HepG2 (cell line): ENCODE data around the gene AMBRA1. TPM values are rescaled to one million over a fixed set of nuclear protein-coding genes. Genes with fewer than 3 reads are reported as not detected.
A peak's percentile ranks its signal among the peaks of the same experiment; 100 is the strongest.

Experiments
- CHCHD3 ChIP-seq: sonication (generic); formaldehyde crosslinking; IDR thresholded peaks from 2 replicates; pipeline ENCODE4 v1.8.0; 2022; ENCODE audit warnings: mild to moderate bottlenecking, missing genetic modification reagents, moderate library complexity
- EEA1 ChIP-seq: sonication (generic); formaldehyde crosslinking; IDR thresholded peaks from 2 replicates; pipeline ENCODE4 v1.5.1; 2020; ENCODE audit warnings: mild to moderate bottlenecking, missing genetic modification reagents, borderline replicate concordance
- MYC ChIP-seq: sonication (generic); formaldehyde crosslinking; IDR thresholded peaks from 2 replicates; pipeline ENCODE4 v1.9.0; 2021; ENCODE audit warnings: missing genetic modification reagents, borderline replicate concordance
- RAD21 ChIP-seq: fragments of 450-650 bp; formaldehyde crosslinking; IDR thresholded peaks from 2 replicates; pipeline ENCODE4 v1.5.0; 2020; ENCODE audit warnings: mild to moderate bottlenecking
- ZNF232 ChIP-seq: sonication (generic); formaldehyde crosslinking; IDR thresholded peaks from 2 replicates; pipeline ENCODE4 v1.4.0; 2020; ENCODE audit warnings: missing genetic modification reagents, borderline replicate concordance
- ZNF446 ChIP-seq: sonication (generic); formaldehyde crosslinking; IDR thresholded peaks from 2 replicates; pipeline ENCODE4 v1.5.0; 2020; ENCODE audit warnings: mild to moderate bottlenecking, missing genetic modification reagents
- ZNF589 ChIP-seq: sonication (generic); formaldehyde crosslinking; conservative IDR thresholded peaks from 2 replicates; pipeline ENCODE4 v1.8.0; 2022; ENCODE audit warnings: mild to moderate bottlenecking, moderate library complexity, missing genetic modification reagents
- ZNF670 ChIP-seq: sonication (generic); formaldehyde crosslinking; IDR thresholded peaks from 2 replicates; pipeline ENCODE4 v1.8.0; 2022; ENCODE audit warnings: mild to moderate bottlenecking, missing genetic modification reagents, borderline replicate concordance
- ZNF7 ChIP-seq: IDR thresholded peaks from 2 replicates; pipeline ENCODE4 v1.6.1; 2016; ENCODE audit warnings: missing biosample characterization, missing genetic modification reagents
- ZSCAN12 ChIP-seq: sonication (generic); formaldehyde crosslinking; IDR thresholded peaks from 2 replicates; pipeline ENCODE4 v1.9.0; 2021; ENCODE audit warnings: mild to moderate bottlenecking, missing genetic modification reagents
- polyA plus RNA-seq, 8 experiments: library from polyadenylated mRNA; depleted of rRNA in 3 of 8; stranded (reverse) in 7 of 8; unstranded in 1 of 8; fragments of >200 nt; fragmentation: Illumina TruSeq in 4 of 8; extraction: Trizol in 4 of 8; gene quantifications; 2 replicates each; pipeline versions ENCODE4 v1.2.1 to v1.2.3, GENCODE V29; 2011 to 2016; ENCODE audit warnings: low read depth in 4 of 8, missing spikeins in 1 of 8, mixed read lengths in 1 of 8; ENCODE audit not compliant: insufficient read depth in 1 of 8
- total RNA-seq, 5 experiments: library from RNA; depleted of rRNA; stranded (reverse); fragments of >200 nt; fragmentation: Illumina TruSeq; extraction: Trizol; gene quantifications; 2 replicates each; pipeline ENCODE4 v1.2.3, GENCODE V29; 2016; ENCODE audit warnings: low read depth in 1 of 5
- TF ChIP-seq, protein P1 (sequence below): sonication (generic); formaldehyde crosslinking; IDR thresholded peaks from 2 replicates; pipeline ENCODE4 v1.4.0; 2020; ENCODE audit warnings: missing genetic modification reagents
- TF ChIP-seq, protein P2 (sequence below): sonication (generic); formaldehyde crosslinking; IDR thresholded peaks from 2 replicates; pipeline ENCODE4; 2020; ENCODE audit warnings: missing genetic modification reagents, mild to moderate bottlenecking, borderline replicate concordance
- TF ChIP-seq, protein P3 (sequence below): sonication (generic); formaldehyde crosslinking; IDR thresholded peaks from 2 replicates; pipeline ENCODE4 v1.4.0; 2020; ENCODE audit warnings: missing genetic modification reagents, borderline replicate concordance

The AMBRA1 gene
- total and polyA plus RNA-seq, 2 of the 13 experiments (the other 11 are each of a cell fraction or from before 2014, with no cell fraction given), result 15.7 to 26.0 TPM

- TF ChIP-seq, protein P1, sequence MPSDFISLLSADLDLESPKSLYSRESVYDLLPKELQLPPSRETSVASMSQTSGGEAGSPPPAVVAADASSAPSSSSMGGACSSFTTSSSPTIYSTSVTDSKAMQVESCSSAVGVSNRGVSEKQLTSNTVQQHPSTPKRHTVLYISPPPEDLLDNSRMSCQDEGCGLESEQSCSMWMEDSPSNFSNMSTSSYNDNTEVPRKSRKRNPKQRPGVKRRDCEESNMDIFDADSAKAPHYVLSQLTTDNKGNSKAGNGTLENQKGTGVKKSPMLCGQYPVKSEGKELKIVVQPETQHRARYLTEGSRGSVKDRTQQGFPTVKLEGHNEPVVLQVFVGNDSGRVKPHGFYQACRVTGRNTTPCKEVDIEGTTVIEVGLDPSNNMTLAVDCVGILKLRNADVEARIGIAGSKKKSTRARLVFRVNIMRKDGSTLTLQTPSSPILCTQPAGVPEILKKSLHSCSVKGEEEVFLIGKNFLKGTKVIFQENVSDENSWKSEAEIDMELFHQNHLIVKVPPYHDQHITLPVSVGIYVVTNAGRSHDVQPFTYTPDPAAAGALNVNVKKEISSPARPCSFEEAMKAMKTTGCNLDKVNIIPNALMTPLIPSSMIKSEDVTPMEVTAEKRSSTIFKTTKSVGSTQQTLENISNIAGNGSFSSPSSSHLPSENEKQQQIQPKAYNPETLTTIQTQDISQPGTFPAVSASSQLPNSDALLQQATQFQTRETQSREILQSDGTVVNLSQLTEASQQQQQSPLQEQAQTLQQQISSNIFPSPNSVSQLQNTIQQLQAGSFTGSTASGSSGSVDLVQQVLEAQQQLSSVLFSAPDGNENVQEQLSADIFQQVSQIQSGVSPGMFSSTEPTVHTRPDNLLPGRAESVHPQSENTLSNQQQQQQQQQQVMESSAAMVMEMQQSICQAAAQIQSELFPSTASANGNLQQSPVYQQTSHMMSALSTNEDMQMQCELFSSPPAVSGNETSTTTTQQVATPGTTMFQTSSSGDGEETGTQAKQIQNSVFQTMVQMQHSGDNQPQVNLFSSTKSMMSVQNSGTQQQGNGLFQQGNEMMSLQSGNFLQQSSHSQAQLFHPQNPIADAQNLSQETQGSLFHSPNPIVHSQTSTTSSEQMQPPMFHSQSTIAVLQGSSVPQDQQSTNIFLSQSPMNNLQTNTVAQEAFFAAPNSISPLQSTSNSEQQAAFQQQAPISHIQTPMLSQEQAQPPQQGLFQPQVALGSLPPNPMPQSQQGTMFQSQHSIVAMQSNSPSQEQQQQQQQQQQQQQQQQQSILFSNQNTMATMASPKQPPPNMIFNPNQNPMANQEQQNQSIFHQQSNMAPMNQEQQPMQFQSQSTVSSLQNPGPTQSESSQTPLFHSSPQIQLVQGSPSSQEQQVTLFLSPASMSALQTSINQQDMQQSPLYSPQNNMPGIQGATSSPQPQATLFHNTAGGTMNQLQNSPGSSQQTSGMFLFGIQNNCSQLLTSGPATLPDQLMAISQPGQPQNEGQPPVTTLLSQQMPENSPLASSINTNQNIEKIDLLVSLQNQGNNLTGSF (CRISPR knock-in tag), result no peak
- TF ChIP-seq, protein P2, sequence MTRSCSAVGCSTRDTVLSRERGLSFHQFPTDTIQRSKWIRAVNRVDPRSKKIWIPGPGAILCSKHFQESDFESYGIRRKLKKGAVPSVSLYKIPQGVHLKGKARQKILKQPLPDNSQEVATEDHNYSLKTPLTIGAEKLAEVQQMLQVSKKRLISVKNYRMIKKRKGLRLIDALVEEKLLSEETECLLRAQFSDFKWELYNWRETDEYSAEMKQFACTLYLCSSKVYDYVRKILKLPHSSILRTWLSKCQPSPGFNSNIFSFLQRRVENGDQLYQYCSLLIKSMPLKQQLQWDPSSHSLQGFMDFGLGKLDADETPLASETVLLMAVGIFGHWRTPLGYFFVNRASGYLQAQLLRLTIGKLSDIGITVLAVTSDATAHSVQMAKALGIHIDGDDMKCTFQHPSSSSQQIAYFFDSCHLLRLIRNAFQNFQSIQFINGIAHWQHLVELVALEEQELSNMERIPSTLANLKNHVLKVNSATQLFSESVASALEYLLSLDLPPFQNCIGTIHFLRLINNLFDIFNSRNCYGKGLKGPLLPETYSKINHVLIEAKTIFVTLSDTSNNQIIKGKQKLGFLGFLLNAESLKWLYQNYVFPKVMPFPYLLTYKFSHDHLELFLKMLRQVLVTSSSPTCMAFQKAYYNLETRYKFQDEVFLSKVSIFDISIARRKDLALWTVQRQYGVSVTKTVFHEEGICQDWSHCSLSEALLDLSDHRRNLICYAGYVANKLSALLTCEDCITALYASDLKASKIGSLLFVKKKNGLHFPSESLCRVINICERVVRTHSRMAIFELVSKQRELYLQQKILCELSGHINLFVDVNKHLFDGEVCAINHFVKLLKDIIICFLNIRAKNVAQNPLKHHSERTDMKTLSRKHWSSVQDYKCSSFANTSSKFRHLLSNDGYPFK, result no peak
- TF ChIP-seq MYC (CRISPR knock-in tag) (no peak), RAD21 (CRISPR knock-in tag) (peak; percentile 54), EEA1 (CRISPR knock-in tag) (no peak), ZNF7 (CRISPR knock-in tag) (no peak), ZNF589 (CRISPR knock-in tag) (no peak), ZNF670 (CRISPR knock-in tag) (no peak), ZNF446 (CRISPR knock-in tag) (no peak), ZNF232 (CRISPR knock-in tag) (no peak), ZSCAN12 (CRISPR knock-in tag) (no peak), CHCHD3 (CRISPR knock-in tag) (no peak)
- TF ChIP-seq, protein P3, sequence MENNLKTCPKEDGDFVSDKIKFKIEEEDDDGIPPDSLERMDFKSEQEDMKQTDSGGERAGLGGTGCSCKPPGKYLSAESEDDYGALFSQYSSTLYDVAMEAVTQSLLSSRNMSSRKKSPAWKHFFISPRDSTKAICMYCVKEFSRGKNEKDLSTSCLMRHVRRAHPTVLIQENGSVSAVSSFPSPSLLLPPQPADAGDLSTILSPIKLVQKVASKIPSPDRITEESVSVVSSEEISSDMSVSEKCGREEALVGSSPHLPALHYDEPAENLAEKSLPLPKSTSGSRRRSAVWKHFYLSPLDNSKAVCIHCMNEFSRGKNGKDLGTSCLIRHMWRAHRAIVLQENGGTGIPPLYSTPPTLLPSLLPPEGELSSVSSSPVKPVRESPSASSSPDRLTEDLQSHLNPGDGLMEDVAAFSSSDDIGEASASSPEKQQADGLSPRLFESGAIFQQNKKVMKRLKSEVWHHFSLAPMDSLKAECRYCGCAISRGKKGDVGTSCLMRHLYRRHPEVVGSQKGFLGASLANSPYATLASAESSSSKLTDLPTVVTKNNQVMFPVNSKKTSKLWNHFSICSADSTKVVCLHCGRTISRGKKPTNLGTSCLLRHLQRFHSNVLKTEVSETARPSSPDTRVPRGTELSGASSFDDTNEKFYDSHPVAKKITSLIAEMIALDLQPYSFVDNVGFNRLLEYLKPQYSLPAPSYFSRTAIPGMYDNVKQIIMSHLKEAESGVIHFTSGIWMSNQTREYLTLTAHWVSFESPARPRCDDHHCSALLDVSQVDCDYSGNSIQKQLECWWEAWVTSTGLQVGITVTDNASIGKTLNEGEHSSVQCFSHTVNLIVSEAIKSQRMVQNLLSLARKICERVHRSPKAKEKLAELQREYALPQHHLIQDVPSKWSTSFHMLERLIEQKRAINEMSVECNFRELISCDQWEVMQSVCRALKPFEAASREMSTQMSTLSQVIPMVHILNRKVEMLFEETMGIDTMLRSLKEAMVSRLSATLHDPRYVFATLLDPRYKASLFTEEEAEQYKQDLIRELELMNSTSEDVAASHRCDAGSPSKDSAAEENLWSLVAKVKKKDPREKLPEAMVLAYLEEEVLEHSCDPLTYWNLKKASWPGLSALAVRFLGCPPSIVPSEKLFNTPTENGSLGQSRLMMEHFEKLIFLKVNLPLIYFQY (CRISPR knock-in tag), result no peak
These were observed 64.5 kb downstream of the AMBRA1 start (continued) for GRCh38 chr11:46529095-46529905.
